SU-DHL-6 (cell line): ENCODE data around the gene HOXA9.

Experiments used
- H2AFZ ChIP-seq: fragments of 200-600 bp; sonication (generic); 2 replicates; pipeline ENCODE4 v1.6.1; 2014; ENCODE audit warnings: low read depth, mild to moderate bottlenecking, moderate library complexity, mixed read lengths, antibody characterized with exemption, low read length; ENCODE audit not compliant: severe bottlenecking
- H3F3A ChIP-seq: fragments of 200-600 bp; shearing (Covaris generic); 2 replicates; pipeline ENCODE4 v1.6.0; 2016; ENCODE audit warnings: antibody characterized with exemption, mild to moderate bottlenecking; ENCODE audit not compliant: insufficient read depth
- H3K27ac ChIP-seq: fragments of 200-600 bp; sonication (generic); 2 replicates; pipeline ENCODE4 v1.5.1; 2016; ENCODE audit warnings: low read depth, mild to moderate bottlenecking, low read length, moderate library complexity, mixed read lengths
- H3K27me3 ChIP-seq: fragments of 200-600 bp; sonication (generic), shearing (Covaris generic); 2 replicates; pipeline ENCODE4 v1.6.0; 2014; ENCODE audit warnings: mild to moderate bottlenecking, low read length
- H3K36me3 ChIP-seq: fragments of 200-600 bp; sonication (generic); 2 replicates; pipeline ENCODE4 v1.6.1; 2014; ENCODE audit warnings: mild to moderate bottlenecking, low read length, mixed read lengths
- H3K4me2 ChIP-seq: fragments of 300-600, 200-600 bp; shearing (Covaris generic), sonication (generic); 2 replicates; pipeline ENCODE4 v1.6.0; 2014; ENCODE audit warnings: low read length, low read depth, mild to moderate bottlenecking; ENCODE audit not compliant: poor library complexity, severe bottlenecking
- H3K4me3 ChIP-seq: fragments of 200-600 bp; sonication (generic); 2 replicates; pipeline ENCODE4 v1.5.1; 2014; ENCODE audit warnings: antibody characterized with exemption, low read length, mild to moderate bottlenecking, mixed read lengths; ENCODE audit not compliant: insufficient read depth, poor library complexity, severe bottlenecking
- H3K79me2 ChIP-seq: fragments of 200-600 bp; sonication (generic); 2 replicates; pipeline ENCODE4 v1.6.1; 2014; ENCODE audit warnings: mild to moderate bottlenecking, low read length, moderate library complexity; ENCODE audit not compliant: insufficient read depth
- H3K9ac ChIP-seq: fragments of 200-600 bp; sonication (generic); 2 replicates; pipeline ENCODE4 v1.7.0; 2014; ENCODE audit warnings: mild to moderate bottlenecking, low read length
- H3K9me2 ChIP-seq: fragments of 200-600 bp; sonication (generic); replicated peaks from 2 replicates; pipeline ENCODE4 v1.6.1; 2014; ENCODE audit warnings: low read length; ENCODE audit not compliant: insufficient read depth
- H3K9me3 ChIP-seq: fragments of 200-600 bp; sonication (generic); 2 replicates; pipeline ENCODE4 v1.6.1; 2014; ENCODE audit warnings: low read length, mixed read lengths; ENCODE audit not compliant: insufficient read depth
- H4K20me1 ChIP-seq: fragments of 200-600 bp; sonication (generic); 2 replicates; pipeline ENCODE4 v1.6.1; 2014; ENCODE audit warnings: low read depth, mild to moderate bottlenecking, antibody characterized with exemption, low read length, moderate library complexity, mixed read lengths
- EZH2phosphoT487 ChIP-seq: fragments of 200-600 bp; sonication (generic), shearing (Covaris generic); conservative IDR thresholded peaks from 2 replicates; pipeline ENCODE4 v1.6.1; 2018; ENCODE audit warnings: mild to moderate bottlenecking, antibody characterized with exemption, low read length, moderate library complexity, mixed read lengths
- TF ChIP-seq, protein P1 (sequence below): fragments of 200-600 bp; sonication (generic); IDR thresholded peaks from one replicate; pipeline ENCODE4 v1.5.1; 2017; ENCODE audit warnings: antibody characterized with exemption, mild to moderate bottlenecking, low read length, moderate library complexity; ENCODE audit not compliant: insufficient read depth, poor library complexity, severe bottlenecking

Gene HOXA9

DNA sequence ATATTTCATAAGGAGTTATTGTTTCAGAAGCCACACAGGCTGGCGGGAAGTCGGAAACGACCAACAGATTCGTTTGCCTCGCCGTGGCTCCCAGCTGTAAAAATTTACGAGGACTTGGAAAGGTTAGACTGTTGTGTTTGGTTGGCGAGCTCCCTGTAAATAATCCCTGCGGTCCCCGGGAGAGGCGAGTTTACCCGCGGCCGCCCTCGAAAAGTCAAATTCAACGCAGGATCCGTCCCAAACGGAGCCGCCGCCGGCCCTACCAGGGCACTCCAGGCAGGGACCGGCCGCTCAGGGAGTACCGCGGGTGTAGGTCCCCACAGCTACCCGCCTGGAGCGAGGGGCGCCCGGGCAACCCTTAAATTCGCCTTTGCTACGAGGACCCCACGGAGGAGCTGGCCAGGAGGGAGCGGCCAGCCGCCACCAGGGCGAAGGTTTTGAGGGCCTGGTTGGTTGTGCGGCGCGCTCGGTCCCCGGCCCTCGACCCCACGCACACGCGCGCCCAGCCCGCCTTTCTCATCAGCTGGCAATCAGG lies 726 bp upstream of the HOXA9 start:
- H3K9ac ChIP-seq = no peak overlapping the region
- H2AFZ ChIP-seq = no peak overlapping the region
- peaks cover 6% of the 10 kb centered on the region; the same call in 1 of the 2 replicates for H3F3A ChIP-seq
- H4K20me1 ChIP-seq = no peaks in the 10 kb centered on the region
- TF ChIP-seq, protein P1, sequence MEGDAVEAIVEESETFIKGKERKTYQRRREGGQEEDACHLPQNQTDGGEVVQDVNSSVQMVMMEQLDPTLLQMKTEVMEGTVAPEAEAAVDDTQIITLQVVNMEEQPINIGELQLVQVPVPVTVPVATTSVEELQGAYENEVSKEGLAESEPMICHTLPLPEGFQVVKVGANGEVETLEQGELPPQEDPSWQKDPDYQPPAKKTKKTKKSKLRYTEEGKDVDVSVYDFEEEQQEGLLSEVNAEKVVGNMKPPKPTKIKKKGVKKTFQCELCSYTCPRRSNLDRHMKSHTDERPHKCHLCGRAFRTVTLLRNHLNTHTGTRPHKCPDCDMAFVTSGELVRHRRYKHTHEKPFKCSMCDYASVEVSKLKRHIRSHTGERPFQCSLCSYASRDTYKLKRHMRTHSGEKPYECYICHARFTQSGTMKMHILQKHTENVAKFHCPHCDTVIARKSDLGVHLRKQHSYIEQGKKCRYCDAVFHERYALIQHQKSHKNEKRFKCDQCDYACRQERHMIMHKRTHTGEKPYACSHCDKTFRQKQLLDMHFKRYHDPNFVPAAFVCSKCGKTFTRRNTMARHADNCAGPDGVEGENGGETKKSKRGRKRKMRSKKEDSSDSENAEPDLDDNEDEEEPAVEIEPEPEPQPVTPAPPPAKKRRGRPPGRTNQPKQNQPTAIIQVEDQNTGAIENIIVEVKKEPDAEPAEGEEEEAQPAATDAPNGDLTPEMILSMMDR = no peak
- no peak for TF ChIP-seq EZH2phosphoT487
- no peaks in the 10 kb centered on the region for H3K27me3 ChIP-seq
- H3K9me2 ChIP-seq = no peaks in the 10 kb centered on the region
- no peaks in the 10 kb centered on the region for H3K9me3 ChIP-seq
- no peak overlapping the region for H3K4me2 ChIP-seq
- no peaks in the 10 kb centered on the region for H3K36me3 ChIP-seq
- no peaks in the 10 kb centered on the region for H3K79me2 ChIP-seq
- H3K4me3 ChIP-seq = no peak overlapping the region
- no peak overlapping the region for H3K27ac ChIP-seq

DNA sequence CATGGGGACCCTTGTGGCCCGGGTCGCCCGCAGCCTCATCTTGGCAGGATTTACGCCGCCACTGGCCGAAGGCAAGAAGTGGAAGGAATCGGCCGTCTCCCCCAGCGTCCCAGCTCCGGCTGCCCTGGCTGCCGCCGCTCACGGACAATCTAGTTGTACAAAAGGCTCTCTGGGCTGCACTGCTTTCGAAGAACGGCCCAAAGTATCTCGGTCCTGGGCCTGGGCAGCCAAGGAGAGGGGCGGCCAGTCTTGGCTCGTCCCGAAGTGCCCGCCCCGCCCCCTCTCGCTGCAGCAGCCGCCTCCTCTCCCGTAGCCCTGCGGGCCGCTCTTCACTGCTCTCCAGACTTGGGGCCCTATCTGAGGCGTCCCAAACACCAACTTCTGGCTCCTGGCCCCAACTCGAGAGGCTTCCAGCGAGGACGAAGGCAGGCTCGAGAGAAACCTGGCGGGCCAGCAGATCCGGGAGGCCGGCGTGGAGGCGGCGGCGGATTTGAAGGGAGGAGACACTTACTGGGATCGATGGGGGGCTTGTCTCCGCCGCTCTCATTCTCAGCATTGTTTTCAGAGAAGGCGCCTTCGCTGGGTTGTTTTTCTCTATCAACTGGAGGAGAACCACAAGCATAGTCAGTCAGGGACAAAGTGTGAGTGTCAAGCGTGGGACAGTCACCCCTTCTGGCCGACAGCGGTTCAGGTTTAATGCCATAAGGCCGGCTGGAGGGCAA lies 809 bp downstream of the HOXA9 start:
- Histone ChIP-seq H3K9me2 (no peaks in the 10 kb centered on the region), H3K27ac (no peak overlapping the region), H3K36me3 (no peaks in the 10 kb centered on the region), H3K9me3 (no peaks in the 10 kb centered on the region), H3K4me3 (no peak overlapping the region), H3K4me2 (no peak overlapping the region), H3K27me3 (no peaks in the 10 kb centered on the region), H3K9ac (no peak overlapping the region), H3K79me2 (no peaks in the 10 kb centered on the region), H2AFZ (no peak overlapping the region), H4K20me1 (no peaks in the 10 kb centered on the region), H3F3A (peaks cover 8% of the 10 kb centered on the region)
- TF ChIP-seq, protein P1 = no peak
- TF ChIP-seq EZH2phosphoT487 = no peak

DNA sequence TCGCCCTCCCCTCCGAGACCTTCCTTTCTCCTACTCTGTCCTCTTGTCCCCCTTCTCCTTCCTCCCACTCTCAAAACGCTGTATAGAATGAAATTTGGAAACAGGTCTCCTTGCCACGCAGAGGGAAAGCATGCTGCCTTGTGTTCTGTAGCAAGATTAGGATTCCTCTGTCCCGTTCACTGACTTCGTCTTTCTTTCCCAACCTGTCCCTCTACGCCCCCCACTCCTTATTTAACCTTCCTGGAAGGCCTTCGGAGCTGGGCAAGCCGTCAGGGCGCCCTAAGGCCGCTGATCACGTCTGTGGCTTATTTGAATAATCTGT lies 1.3 kb downstream of the HOXA9 start:
- Histone ChIP-seq H3K27ac (no peak overlapping the region), H3K9me2 (no peaks in the 10 kb centered on the region), H3K9ac (no peak overlapping the region), H4K20me1 (no peaks in the 10 kb centered on the region), H3K9me3 (no peaks in the 10 kb centered on the region), H3K36me3 (no peaks in the 10 kb centered on the region), H3K4me2 (no peak overlapping the region), H3K27me3 (no peaks in the 10 kb centered on the region), H3K4me3 (no peak overlapping the region), H2AFZ (no peak overlapping the region), H3F3A (peaks cover 11% of the 10 kb centered on the region), H3K79me2 (no peaks in the 10 kb centered on the region)
- TF ChIP-seq, protein P1 = no peak
- no peak for TF ChIP-seq EZH2phosphoT487
